ENCODE data around the gene VENTX. TPM values are rescaled to one million over a fixed set of nuclear protein-coding genes. Genes with fewer than 3 reads are reported as not detected.

The VENTX gene
- total RNA-seq, 4 donors from 2014 or later: 0.13 to 1.3 (median 0.34) TPM

- no peak for DNase-seq
Observed at GRCh38 chr10:133210398-133211140, 27.1 kb upstream of the VENTX start.

DNA sequence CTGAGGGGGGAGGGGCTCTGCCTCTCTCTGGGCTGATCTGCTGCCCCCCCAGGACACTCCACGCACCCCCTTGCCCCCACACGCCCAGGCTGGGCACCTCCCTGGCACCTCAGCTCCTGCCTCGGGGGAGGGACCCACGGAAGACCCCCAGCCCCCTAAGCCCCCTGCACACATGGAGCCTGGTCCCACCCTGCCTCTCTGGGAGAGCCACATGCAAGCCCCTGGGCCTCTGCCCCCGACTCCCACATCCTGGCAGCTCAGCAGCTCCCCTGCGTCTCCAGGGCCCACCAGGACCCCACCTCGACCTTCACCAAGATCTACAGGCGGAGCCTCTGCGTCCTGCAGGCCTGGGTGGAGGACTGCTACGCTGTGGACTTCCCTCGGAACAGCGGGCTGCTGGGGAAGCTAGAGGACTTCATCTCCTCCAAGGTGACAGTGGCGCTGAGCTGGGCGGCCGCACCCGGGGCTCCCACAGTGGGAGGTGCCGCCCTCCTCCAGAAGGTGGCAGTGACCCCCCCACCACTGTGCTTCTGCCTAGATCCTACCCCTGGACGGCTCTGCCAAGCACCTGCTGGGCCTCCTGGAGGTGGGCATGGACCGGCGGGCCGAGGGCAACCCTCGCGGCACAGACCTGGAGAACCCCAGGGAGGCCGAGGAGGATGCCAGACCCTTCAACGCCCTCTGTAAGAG lies 26.4 kb upstream of the VENTX start:
- no peaks in the 10 kb centered on the region for H3K9me3 ChIP-seq
- no peak for TF ChIP-seq POLR2A (IDR thresholded peaks at IDR 0.05)
- TF ChIP-seq, protein P1, sequence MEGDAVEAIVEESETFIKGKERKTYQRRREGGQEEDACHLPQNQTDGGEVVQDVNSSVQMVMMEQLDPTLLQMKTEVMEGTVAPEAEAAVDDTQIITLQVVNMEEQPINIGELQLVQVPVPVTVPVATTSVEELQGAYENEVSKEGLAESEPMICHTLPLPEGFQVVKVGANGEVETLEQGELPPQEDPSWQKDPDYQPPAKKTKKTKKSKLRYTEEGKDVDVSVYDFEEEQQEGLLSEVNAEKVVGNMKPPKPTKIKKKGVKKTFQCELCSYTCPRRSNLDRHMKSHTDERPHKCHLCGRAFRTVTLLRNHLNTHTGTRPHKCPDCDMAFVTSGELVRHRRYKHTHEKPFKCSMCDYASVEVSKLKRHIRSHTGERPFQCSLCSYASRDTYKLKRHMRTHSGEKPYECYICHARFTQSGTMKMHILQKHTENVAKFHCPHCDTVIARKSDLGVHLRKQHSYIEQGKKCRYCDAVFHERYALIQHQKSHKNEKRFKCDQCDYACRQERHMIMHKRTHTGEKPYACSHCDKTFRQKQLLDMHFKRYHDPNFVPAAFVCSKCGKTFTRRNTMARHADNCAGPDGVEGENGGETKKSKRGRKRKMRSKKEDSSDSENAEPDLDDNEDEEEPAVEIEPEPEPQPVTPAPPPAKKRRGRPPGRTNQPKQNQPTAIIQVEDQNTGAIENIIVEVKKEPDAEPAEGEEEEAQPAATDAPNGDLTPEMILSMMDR (IDR thresholded peaks at IDR 0.05 in 4 of 5, conservative IDR thresholded peaks at IDR 0.05 in 1 of 5): no peak
- no peaks in the 10 kb centered on the region for H3K4me1 ChIP-seq
- H3K4me3 ChIP-seq: no peak overlapping the region
- no peak for ATAC-seq
- H3K27ac ChIP-seq: no peak overlapping the region
- no peaks in the 10 kb centered on the region for H3K36me3 ChIP-seq
- in situ Hi-C loops (cut with MboI; ENCODE audit: low sequenced_read_pairs in 4 of 4) (no loop called here), intact Hi-C loops (cut with DNase I; ENCODE audit: low total_unique reads) (no loop called here)
- DNase-seq: no peak
- H3K27me3 ChIP-seq: peaks cover 0 to 11% (median 4%) of the 10 kb centered on the region in 3 donors

More at GRCh38 chr10:133210398-133211140, 27.1 kb upstream of the VENTX start:
- in situ Hi-C loops (cut with MboI; ENCODE audit: low sequenced_read_pairs in 4 of 4): no loop called here
- intact Hi-C loops (cut with DNase I; ENCODE audit: low total_unique reads): no loop called here
- H3K36me3 ChIP-seq: no peaks in the 10 kb centered on the region
- TF ChIP-seq POLR2A (IDR thresholded peaks at IDR 0.05): no peak
- TF ChIP-seq, protein P1 (IDR thresholded peaks at IDR 0.05 in 4 of 5, conservative IDR thresholded peaks at IDR 0.05 in 1 of 5): no peak
- no peaks in the 10 kb centered on the region for H3K9me3 ChIP-seq
- no peak overlapping the region for H3K4me3 ChIP-seq
- H3K27me3 ChIP-seq: peaks cover 0 to 7% (median 4%) of the 10 kb centered on the region in 3 donors
- no peak overlapping the region for H3K27ac ChIP-seq
- no peak for ATAC-seq
- no peaks in the 10 kb centered on the region for H3K4me1 ChIP-seq

DNA sequence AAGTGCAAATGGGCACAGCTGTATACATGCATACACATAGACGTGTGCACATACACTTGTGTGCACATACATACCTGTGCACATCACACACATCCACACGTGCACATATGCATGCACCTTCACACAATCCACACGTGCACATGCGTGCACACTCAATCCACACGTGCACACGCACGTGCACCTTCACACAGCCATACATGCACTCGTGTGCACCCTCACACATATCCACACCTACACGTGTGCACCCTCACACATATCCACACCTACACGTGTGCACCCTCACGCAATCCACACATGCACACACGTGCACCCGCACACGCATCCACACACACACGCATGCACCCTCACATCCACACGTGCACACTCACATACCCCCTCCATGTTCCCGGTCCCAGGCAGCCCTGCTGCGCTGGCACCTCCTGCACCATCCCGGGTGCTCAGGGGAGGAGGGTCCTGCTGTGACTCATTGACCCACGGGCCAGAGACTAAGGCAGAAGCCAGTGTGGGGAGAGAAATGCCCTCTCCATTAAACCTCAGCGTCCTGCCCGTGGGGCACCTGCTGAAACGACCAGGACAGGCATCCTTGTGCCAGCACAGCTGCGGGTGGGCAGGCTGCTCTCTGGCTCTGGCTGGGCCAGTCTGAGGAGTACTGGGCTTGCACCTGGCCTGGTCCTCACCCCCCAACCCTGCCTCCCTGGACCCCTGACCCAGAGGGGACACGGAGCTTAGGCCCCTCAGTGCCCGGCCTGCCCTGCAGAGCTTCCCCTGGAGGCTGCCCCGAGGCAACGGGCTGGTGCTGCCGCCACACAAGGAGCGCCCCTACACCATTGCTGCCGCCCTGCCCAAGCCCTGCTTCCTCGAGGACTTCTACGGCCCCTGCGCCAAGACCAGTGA lies 25.4 kb upstream of the VENTX start:
- no peak for TF ChIP-seq POLR2A (IDR thresholded peaks at IDR 0.05)
- TF ChIP-seq, protein P1 (IDR thresholded peaks at IDR 0.05 in 4 of 5, conservative IDR thresholded peaks at IDR 0.05 in 1 of 5): no peak
- H3K36me3 ChIP-seq: no peaks in the 10 kb centered on the region
- no peak for DNase-seq
- peaks cover 0 to 11% (median 4%) of the 10 kb centered on the region in 3 donors for H3K27me3 ChIP-seq
- H3K9me3 ChIP-seq: no peaks in the 10 kb centered on the region
- intact Hi-C loops (cut with DNase I; ENCODE audit: low total_unique reads): no loop called here
- no peaks in the 10 kb centered on the region for H3K4me1 ChIP-seq
- no peak overlapping the region for H3K4me3 ChIP-seq
- in situ Hi-C loops (cut with MboI; ENCODE audit: low sequenced_read_pairs in 4 of 4): no loop called here
- ATAC-seq: no peak
- no peak overlapping the region for H3K27ac ChIP-seq

DNA sequence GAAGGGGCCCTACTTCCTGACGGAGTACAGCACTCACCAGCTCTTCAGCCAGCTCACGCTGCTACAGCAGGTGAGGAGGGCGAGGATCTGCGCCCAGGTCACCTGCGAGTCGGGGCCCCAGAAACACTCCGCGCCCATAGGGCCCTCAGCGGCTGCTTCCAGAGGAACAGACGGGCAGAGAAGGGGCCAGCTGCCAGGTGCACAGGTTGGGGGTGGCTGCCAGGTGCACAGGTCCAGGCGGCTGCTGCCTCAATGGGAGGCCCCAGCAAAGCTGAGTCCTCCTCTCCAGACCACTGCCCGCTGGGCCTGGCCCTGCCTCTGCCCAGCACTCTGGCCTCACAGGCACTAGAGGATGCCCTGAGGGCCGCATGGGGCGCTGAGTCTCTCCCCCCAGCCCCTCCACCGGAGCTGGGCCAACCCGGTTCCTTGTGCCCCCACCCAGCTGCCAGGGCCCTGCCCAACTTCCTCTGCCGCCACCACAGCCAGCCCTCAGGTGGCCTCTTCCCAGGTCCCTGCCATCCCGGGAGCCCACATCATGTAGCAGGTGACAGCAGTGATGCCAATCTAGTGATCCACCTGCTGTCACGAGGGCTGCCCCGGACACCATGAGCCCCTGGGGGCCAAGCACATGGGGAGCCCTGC lies 24.7 kb upstream of the VENTX start:
- Histone ChIP-seq H3K36me3 (no peaks in the 10 kb centered on the region), H3K9me3 (no peaks in the 10 kb centered on the region), H3K4me1 (no peaks in the 10 kb centered on the region), H3K4me3 (no peak overlapping the region), H3K27ac (no peak overlapping the region), H3K27me3 (peaks cover 0 to 12% (median 10%) of the 10 kb centered on the region in 3 donors)
- no peak for DNase-seq
- in situ Hi-C loops (cut with MboI; ENCODE audit: low sequenced_read_pairs in 4 of 4) (no loop called here), intact Hi-C loops (cut with DNase I; ENCODE audit: low total_unique reads) (no loop called here)
- TF ChIP-seq POLR2A (IDR thresholded peaks at IDR 0.05): no peak
- TF ChIP-seq, protein P1 (IDR thresholded peaks at IDR 0.05 in 4 of 5, conservative IDR thresholded peaks at IDR 0.05 in 1 of 5): no peak
- ATAC-seq: no peak

All from gastrocnemius medialis (tissue), 4 donors.